Effector CD4-positive, alpha-beta T cell (primary cell): ENCODE measurements around the gene RBCK1.
A peak's percentile ranks its signal among the peaks of the same experiment; 100 is the strongest.
"Not testable (repeated sequence)": the region's sequence is repeated elsewhere in the genome, so short reads cannot be mapped to it uniquely, and the experiment has no call there.

Experiments
- DNase-seq: peaks from one replicate; pipeline ENCODE4 v3.0.0-alpha.2; 2020

The RBCK1 gene

GRCh38 chr20:376089-376488 lies 32.0 kb upstream of the RBCK1 start:
- DNase-seq, result no peak

- DNase-seq, result no peak
Observed at GRCh38 chr20:376750-377149, 31.3 kb upstream of the RBCK1 start.

GRCh38 chr20:377578-377977 lies 30.5 kb upstream of the RBCK1 start:
- not testable (repeated sequence) for DNase-seq

GRCh38 chr20:378961-379336 lies 29.1 kb upstream of the RBCK1 start:
- no peak for DNase-seq

GRCh38 chr20:380763-381580 lies 27.1 kb upstream of the RBCK1 start:
- DNase-seq, result peak; percentile 12

GRCh38 chr20:381581-382290 lies 26.4 kb upstream of the RBCK1 start:
- peak; percentile 42 for DNase-seq

- no peak for DNase-seq
Observed at GRCh38 chr20:382291-383115, 25.6 kb upstream of the RBCK1 start.

- DNase-seq, result no peak
Observed at GRCh38 chr20:383889-384288, 24.2 kb upstream of the RBCK1 start.

GRCh38 chr20:384723-385122 lies 23.4 kb upstream of the RBCK1 start:
- DNase-seq, result no peak

GRCh38 chr20:385448-385847 lies 22.7 kb upstream of the RBCK1 start:
- DNase-seq, result no peak

- not testable (repeated sequence) for DNase-seq
Observed at GRCh38 chr20:386634-387033, 21.5 kb upstream of the RBCK1 start.

GRCh38 chr20:387520-387919 lies 20.6 kb upstream of the RBCK1 start:
- no peak for DNase-seq

- DNase-seq, result no peak
Observed at GRCh38 chr20:388034-388994, 19.8 kb upstream of the RBCK1 start.

GRCh38 chr20:389220-389619 lies 18.9 kb upstream of the RBCK1 start:
- no peak for DNase-seq

- no peak for DNase-seq
Observed at GRCh38 chr20:391041-391711, 16.9 kb upstream of the RBCK1 start.

- not testable (repeated sequence) for DNase-seq
Observed at GRCh38 chr20:393296-393695, 14.8 kb upstream of the RBCK1 start.

- DNase-seq, result no peak
Observed at GRCh38 chr20:396252-396618, 11.9 kb upstream of the RBCK1 start.

- no peak for DNase-seq
Observed at GRCh38 chr20:396619-397431, 11.3 kb upstream of the RBCK1 start.

- DNase-seq, result no peak
Observed at GRCh38 chr20:397432-398237, 10.5 kb upstream of the RBCK1 start.

GRCh38 chr20:399182-399707 lies 8.9 kb upstream of the RBCK1 start:
- no peak for DNase-seq
